Measurements from ENCODE around the gene SLC5A10. TPM values are rescaled to one million over a fixed set of nuclear protein-coding genes. Genes with fewer than 3 reads are reported as not detected.

SLC5A10 gene
- total RNA-seq, 1 experiment from 2014 or later: not detected

DNA sequence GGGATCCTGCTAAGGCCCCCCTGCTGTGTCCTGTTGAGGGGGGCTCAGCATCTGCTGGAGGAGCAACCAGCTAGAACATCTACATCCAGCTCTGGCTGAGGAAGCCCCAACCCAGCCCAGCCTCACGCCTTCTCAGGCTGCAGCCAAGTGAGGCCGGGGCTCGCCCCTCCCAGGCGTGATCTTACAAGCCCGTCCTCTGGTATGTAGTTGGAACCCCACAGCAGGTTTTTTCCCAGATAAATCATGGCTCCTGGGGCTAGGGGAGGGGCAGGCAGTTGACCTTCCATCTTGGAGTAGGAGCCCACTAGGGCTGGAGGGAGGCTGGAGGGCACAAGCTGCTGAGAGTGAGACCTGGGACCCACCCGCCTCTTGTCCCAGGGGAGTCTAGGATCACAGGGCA, 47.9 kb downstream of the SLC5A10 start:
- TF ChIP-seq, protein P1, sequence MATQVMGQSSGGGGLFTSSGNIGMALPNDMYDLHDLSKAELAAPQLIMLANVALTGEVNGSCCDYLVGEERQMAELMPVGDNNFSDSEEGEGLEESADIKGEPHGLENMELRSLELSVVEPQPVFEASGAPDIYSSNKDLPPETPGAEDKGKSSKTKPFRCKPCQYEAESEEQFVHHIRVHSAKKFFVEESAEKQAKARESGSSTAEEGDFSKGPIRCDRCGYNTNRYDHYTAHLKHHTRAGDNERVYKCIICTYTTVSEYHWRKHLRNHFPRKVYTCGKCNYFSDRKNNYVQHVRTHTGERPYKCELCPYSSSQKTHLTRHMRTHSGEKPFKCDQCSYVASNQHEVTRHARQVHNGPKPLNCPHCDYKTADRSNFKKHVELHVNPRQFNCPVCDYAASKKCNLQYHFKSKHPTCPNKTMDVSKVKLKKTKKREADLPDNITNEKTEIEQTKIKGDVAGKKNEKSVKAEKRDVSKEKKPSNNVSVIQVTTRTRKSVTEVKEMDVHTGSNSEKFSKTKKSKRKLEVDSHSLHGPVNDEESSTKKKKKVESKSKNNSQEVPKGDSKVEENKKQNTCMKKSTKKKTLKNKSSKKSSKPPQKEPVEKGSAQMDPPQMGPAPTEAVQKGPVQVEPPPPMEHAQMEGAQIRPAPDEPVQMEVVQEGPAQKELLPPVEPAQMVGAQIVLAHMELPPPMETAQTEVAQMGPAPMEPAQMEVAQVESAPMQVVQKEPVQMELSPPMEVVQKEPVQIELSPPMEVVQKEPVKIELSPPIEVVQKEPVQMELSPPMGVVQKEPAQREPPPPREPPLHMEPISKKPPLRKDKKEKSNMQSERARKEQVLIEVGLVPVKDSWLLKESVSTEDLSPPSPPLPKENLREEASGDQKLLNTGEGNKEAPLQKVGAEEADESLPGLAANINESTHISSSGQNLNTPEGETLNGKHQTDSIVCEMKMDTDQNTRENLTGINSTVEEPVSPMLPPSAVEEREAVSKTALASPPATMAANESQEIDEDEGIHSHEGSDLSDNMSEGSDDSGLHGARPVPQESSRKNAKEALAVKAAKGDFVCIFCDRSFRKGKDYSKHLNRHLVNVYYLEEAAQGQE (IDR thresholded peaks at IDR 0.05; ENCODE audit: insufficient read depth in 1 of 2, low read depth in 2 of 2, low read length in 1 of 2): no peak
- TF ChIP-seq TCF7L2 (IDR thresholded peaks at IDR 0.05; ENCODE audit: low read depth, low read length): no peak
- TF ChIP-seq, protein P2, sequence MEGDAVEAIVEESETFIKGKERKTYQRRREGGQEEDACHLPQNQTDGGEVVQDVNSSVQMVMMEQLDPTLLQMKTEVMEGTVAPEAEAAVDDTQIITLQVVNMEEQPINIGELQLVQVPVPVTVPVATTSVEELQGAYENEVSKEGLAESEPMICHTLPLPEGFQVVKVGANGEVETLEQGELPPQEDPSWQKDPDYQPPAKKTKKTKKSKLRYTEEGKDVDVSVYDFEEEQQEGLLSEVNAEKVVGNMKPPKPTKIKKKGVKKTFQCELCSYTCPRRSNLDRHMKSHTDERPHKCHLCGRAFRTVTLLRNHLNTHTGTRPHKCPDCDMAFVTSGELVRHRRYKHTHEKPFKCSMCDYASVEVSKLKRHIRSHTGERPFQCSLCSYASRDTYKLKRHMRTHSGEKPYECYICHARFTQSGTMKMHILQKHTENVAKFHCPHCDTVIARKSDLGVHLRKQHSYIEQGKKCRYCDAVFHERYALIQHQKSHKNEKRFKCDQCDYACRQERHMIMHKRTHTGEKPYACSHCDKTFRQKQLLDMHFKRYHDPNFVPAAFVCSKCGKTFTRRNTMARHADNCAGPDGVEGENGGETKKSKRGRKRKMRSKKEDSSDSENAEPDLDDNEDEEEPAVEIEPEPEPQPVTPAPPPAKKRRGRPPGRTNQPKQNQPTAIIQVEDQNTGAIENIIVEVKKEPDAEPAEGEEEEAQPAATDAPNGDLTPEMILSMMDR (IDR thresholded peaks at IDR 0.05): no peak
- no peak for TF ChIP-seq POLR2AphosphoS5 (IDR thresholded peaks at IDR 0.05; ENCODE audit: low read depth, low read length)
- no peak for TF ChIP-seq SIN3A (IDR thresholded peaks at IDR 0.05; ENCODE audit: borderline replicate concordance, insufficient read depth, low read depth, low read length)
- Histone ChIP-seq H3K27me3 (ENCODE audit: control insufficient read depth, insufficient read depth, low read length) (no peaks in the 10 kb centered on the region), H3K27ac (ENCODE audit: low read length) (no peak overlapping the region), H3K4me3 (ENCODE audit: low read depth in 2 of 2, low read length in 2 of 2) (no peak overlapping the region), H3K4me1 (ENCODE audit: control insufficient read depth, insufficient read depth, low read length) (peaks cover 5% of the 10 kb centered on the region), H3K36me3 (ENCODE audit: control insufficient read depth, insufficient read depth, low read length) (no peaks in the 10 kb centered on the region; the same call in 1 of the 2 replicates), H3K9me3 (ENCODE audit: control insufficient read depth, insufficient read depth, low read depth, low read length) (no peaks in the 10 kb centered on the region; the same call in 1 of the 2 replicates)
- ChIA-PET CTCF (no interaction called here), POLR2A (no interaction called here)
- intact Hi-C loops (cut with micrococcal nuclease; ENCODE audit: unreplicated experiment) (no loop called here), in situ Hi-C loops (cut with HindIII; ENCODE audit: low pct_unique_long_range_greater_than_20kb, low sequenced_read_pairs) (no loop called here)
- no peak for DNase-seq (ENCODE audit: low read depth, low spot score)
- no TSS peak for BruUV-seq (replicated peaks)
- no peak for ATAC-seq

DNA sequence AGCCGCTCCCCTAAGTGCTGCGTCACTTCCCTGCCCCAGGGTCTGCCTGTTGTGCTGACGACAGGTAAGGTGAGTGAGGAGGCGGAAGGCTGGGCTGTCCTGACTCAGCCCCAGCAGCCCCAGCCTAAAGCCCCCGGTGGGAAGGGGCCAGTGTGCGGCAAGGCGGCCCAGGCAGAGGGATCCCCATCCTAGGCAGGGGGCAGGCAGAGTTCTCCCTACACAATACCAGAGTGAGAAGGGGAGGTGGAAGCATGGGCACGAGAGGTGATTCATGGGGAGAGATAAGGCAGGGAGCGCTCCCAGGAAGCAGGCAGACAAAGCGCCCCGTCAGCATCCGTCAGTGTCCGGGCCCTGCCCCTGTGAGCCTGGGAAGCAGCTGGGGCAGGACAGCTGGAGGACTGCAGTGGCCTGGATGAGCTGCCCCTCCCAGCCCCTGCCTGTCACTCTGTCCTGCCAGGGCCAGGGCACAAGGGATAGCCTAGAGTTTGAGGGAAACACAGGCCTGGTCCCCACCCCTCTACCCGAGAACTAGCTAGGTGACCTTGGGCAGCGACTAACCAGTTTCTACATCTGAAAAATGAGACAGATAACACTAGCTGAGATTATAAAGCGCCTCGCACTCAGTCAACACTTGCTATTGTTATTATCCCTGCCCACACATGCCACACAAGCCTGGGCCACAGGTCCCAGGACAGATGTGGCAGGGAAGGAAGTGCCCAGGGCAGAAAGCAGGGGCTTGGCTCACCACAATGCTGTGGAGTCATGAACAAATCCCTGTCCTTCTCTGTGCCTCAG, 48.8 kb downstream of the SLC5A10 start:
- CTCF ChIA-PET: no interaction called here
- Histone ChIP-seq H3K4me3 (ENCODE audit: low read depth in 2 of 2, low read length in 2 of 2) (no peak overlapping the region), H3K36me3 (ENCODE audit: control insufficient read depth, insufficient read depth, low read length) (no peaks in the 10 kb centered on the region; the same call in 1 of the 2 replicates), H3K27ac (ENCODE audit: low read length) (no peak overlapping the region), H3K27me3 (ENCODE audit: control insufficient read depth, insufficient read depth, low read length) (no peaks in the 10 kb centered on the region), H3K9me3 (ENCODE audit: control insufficient read depth, insufficient read depth, low read depth, low read length) (no peaks in the 10 kb centered on the region), H3K4me1 (ENCODE audit: control insufficient read depth, insufficient read depth, low read length) (peaks cover 9% of the 10 kb centered on the region)
- no peak for TF ChIP-seq POLR2AphosphoS5 (IDR thresholded peaks at IDR 0.05; ENCODE audit: low read depth, low read length)
- TF ChIP-seq SIN3A (IDR thresholded peaks at IDR 0.05; ENCODE audit: borderline replicate concordance, insufficient read depth, low read depth, low read length): no peak
- no peak for TF ChIP-seq TCF7L2 (IDR thresholded peaks at IDR 0.05; ENCODE audit: low read depth, low read length)
- TF ChIP-seq, protein P2 (IDR thresholded peaks at IDR 0.05): no peak
- TF ChIP-seq, protein P1 (IDR thresholded peaks at IDR 0.05; ENCODE audit: insufficient read depth in 1 of 2, low read depth in 2 of 2, low read length in 1 of 2): no peak
- POLR2A ChIA-PET: no interaction called here
- intact Hi-C loops (cut with micrococcal nuclease; ENCODE audit: unreplicated experiment): no loop called here
- in situ Hi-C loops (cut with HindIII; ENCODE audit: low pct_unique_long_range_greater_than_20kb, low sequenced_read_pairs): no loop called here
- BruUV-seq (replicated peaks): no TSS peak
- ATAC-seq (no peak), DNase-seq (ENCODE audit: low read depth, low spot score) (no peak)

Data from Panc1 (cell line).